GM10248 (cell line): Measurements from ENCODE around the gene APMAP.

Source experiments
- CTCF ChIA-PET: fragments of 300-600 bp; sonication (Branson Sonifier 250); formaldehyde crosslinking; extraction: SDS; loops from one replicate; lab custom pipeline; 2021; ENCODE audit warnings: antibody characterized with exemption; lab: Yijun Ruan, JAX
- POLR2A ChIA-PET: fragments of 350-650 bp; sonication (Branson Sonifier 250); formaldehyde crosslinking; extraction: SDS; loops from one replicate; lab custom pipeline; 2020; ENCODE audit warnings: antibody characterized with exemption; lab: Yijun Ruan, JAX
- DNase-seq: peaks from one replicate; pipeline ENCODE4 v3.0.0; 2012; ENCODE audit errors: extremely low spot score
- CTCF ChIP-seq: IDR thresholded peaks from 2 replicates; pipeline ENCODE4 v1.5.1; 2012; ENCODE audit warnings: mild to moderate bottlenecking, low read depth; ENCODE audit errors: extremely low read depth, missing control alignments, control extremely low read depth

APMAP gene

GRCh38 chr20:25025091-25025861 is 32.7 kb upstream of the APMAP start:
- ChIA-PET CTCF (interaction anchor here (1.0 to 1.2 kb wide), 2 partner anchors 11 to 26 kb away, joined by 3 read pairs; no protein-coding TSS in a partner anchor), POLR2A (no interaction called here)
- no peak for TF ChIP-seq CTCF
- DNase-seq: no peak

- DNase-seq: no peak
- ChIA-PET POLR2A (no interaction called here), CTCF (interaction anchor here (1.1 to 1.2 kb wide), 2 partner anchors 10 to 24 kb away, joined by 3 read pairs; no protein-coding TSS in a partner anchor)
- TF ChIP-seq CTCF: no peak
These were observed 31.6 kb upstream of the APMAP start for GRCh38 chr20:25024171-25024570.

GRCh38 chr20:25023356-25023755 is 30.8 kb upstream of the APMAP start:
- POLR2A ChIA-PET: no interaction called here
- DNase-seq: no peak
- CTCF ChIA-PET: interaction anchor here (1.1 kb wide), 1 partner anchor 11 kb away, joined by 3 read pairs; no protein-coding TSS in a partner anchor
- TF ChIP-seq CTCF: no peak

GRCh38 chr20:25022680-25023079 is 30.1 kb upstream of the APMAP start:
- DNase-seq: no peak
- CTCF ChIA-PET: no interaction called here
- TF ChIP-seq CTCF: no peak
- POLR2A ChIA-PET: no interaction called here

GRCh38 chr20:25021336-25021735 is 28.8 kb upstream of the APMAP start:
- POLR2A ChIA-PET: no interaction called here
- no peak for DNase-seq
- CTCF ChIA-PET: interaction anchor here (3.4 kb wide), 1 partner anchor 12 kb away, joined by 12 read pairs; no protein-coding TSS in a partner anchor
- TF ChIP-seq CTCF: no peak

- ChIA-PET POLR2A (no interaction called here), CTCF (interaction anchor here (3.4 kb wide), 1 partner anchor 13 kb away, joined by 12 read pairs; no protein-coding TSS in a partner anchor)
- no peak for TF ChIP-seq CTCF
- no peak for DNase-seq
These were observed 28.4 kb upstream of the APMAP start for GRCh38 chr20:25020901-25021301.
